H1 (cell line): ENCODE measurements around the gene RNGTT. TPM values are rescaled to one million over a fixed set of nuclear protein-coding genes. Genes with fewer than 3 reads are reported as not detected.

ENCODE experiments used
- CTCF ChIA-PET: fragments of 300-600 bp; sonication (Branson Sonifier 250); formaldehyde crosslinking; loops from one replicate; lab custom pipeline; 2021; ENCODE audit not compliant: partially characterized antibody; lab: Charles Lee
- POLR2A ChIA-PET: fragments of 300-600 bp; sonication (Branson Sonifier 250); formaldehyde crosslinking; loops from one replicate; lab custom pipeline; 2021; ENCODE audit warnings: inconsistent platforms; ENCODE audit not compliant: partially characterized antibody; lab: Charles Lee
- DNase-seq, 2 experiments: peaks; one replicate each; pipeline versions ENCODE4 v3.0.0 to v3.0.0-alpha.2; 2010 to 2022; ENCODE audit warnings: low spot score in 2 of 2, low read depth in 1 of 2, mixed read lengths in 1 of 2
- FAIRE-seq: peaks from 2 replicates; lab custom pipeline; 2011; peaks lifted over from hg19 to GRCh38; lab: Jason Lieb, UNC
- H2AFZ ChIP-seq: 2 replicates; pipeline ENCODE4 v1.8.1; 2012; ENCODE audit warnings: low read length, inconsistent platforms
- H2AK5ac ChIP-seq: 2 replicates; pipeline ENCODE4 v1.6.1; 2013; ENCODE audit warnings: low read depth, low read length
- H2BK120ac ChIP-seq: replicated peaks from 2 replicates; pipeline ENCODE3; 2013; ENCODE audit warnings: low read depth, low read length, inconsistent platforms
- H2BK12ac ChIP-seq: 2 replicates; pipeline ENCODE4 v1.6.1; 2013; ENCODE audit warnings: low read depth, low read length
- H2BK15ac ChIP-seq: 2 replicates; pipeline ENCODE4 v1.6.1; 2013; ENCODE audit warnings: low read length
- H2BK20ac ChIP-seq: 2 replicates; pipeline ENCODE4 v1.6.1; 2013; ENCODE audit warnings: low read length
- H2BK5ac ChIP-seq: 2 replicates; pipeline ENCODE4 v1.6.1; 2013; ENCODE audit warnings: low read depth, low read length
- H3K14ac ChIP-seq: 2 replicates; pipeline ENCODE4 v1.6.1; 2013; ENCODE audit warnings: inconsistent platforms; ENCODE audit not compliant: insufficient read length
- H3K18ac ChIP-seq: 2 replicates; pipeline ENCODE4 v1.6.1; 2013; ENCODE audit warnings: low read length; ENCODE audit errors: extremely low read depth
- H3K23ac ChIP-seq: 2 replicates; pipeline ENCODE4 v1.6.1; 2013; ENCODE audit warnings: inconsistent platforms; ENCODE audit not compliant: insufficient read length
- H3K23me2 ChIP-seq: 2 replicates; pipeline ENCODE4 v1.6.1; 2013; ENCODE audit warnings: low read depth, low read length
- H3K27ac ChIP-seq: 2 replicates; pipeline ENCODE4 v1.6.1; 2011; ENCODE audit warnings: low read depth, low read length, inconsistent platforms
- H3K27me3 ChIP-seq, 4 experiments: replicated peaks in 1 of 4; 1 replicate in 1 of 4; 2 replicates in 3 of 4; pipeline versions ENCODE4 v1.6.1 to v1.8.1; 2011 to 2013; ENCODE audit warnings: low read length in 3 of 4, mild to moderate bottlenecking in 3 of 4, inconsistent platforms in 2 of 4, mixed read lengths in 2 of 4, moderate library complexity in 1 of 4; ENCODE audit not compliant: control insufficient read depth in 3 of 4, insufficient read depth in 3 of 4; ENCODE audit errors: extremely low read depth in 1 of 4
- H3K36me3 ChIP-seq, 4 experiments: 2 replicates each; pipeline versions ENCODE4 v1.6.1 to v1.8.1; 2011 to 2013; ENCODE audit warnings: mild to moderate bottlenecking in 4 of 4, low read length in 3 of 4, moderate library complexity in 2 of 4, control low read depth in 1 of 4, inconsistent platforms in 1 of 4; ENCODE audit not compliant: insufficient read depth in 4 of 4, control insufficient read depth in 2 of 4
- H3K4ac ChIP-seq: replicated peaks from 2 replicates; pipeline ENCODE3; 2013; ENCODE audit warnings: low read length, low read depth, mixed read lengths, inconsistent platforms; ENCODE audit not compliant: insufficient read length
- H3K4me1 ChIP-seq, 4 experiments: replicated peaks in 1 of 4; 1 replicate in 1 of 4; 2 replicates in 3 of 4; pipeline versions ENCODE4 v1.6.1 to v1.8.1; 2011 to 2013; ENCODE audit warnings: low read length in 3 of 4, inconsistent platforms in 2 of 4, mixed read lengths in 1 of 4; ENCODE audit not compliant: insufficient read depth in 4 of 4, control insufficient read depth in 3 of 4
- H3K4me2 ChIP-seq, 2 experiments: 2 replicates each; pipeline versions ENCODE4 v1.6.1 to v1.8.1; 2011 to 2013; ENCODE audit warnings: low read depth in 2 of 2, low read length in 2 of 2, control low read depth in 1 of 2, inconsistent platforms in 1 of 2, mild to moderate bottlenecking in 1 of 2; ENCODE audit not compliant: insufficient read depth in 1 of 2
- H3K4me3 ChIP-seq, 4 experiments: fragments of 200-600, 300-600 bp in 1 of 4; sonication (generic), shearing (Covaris generic), sonication (Bioruptor Twin) in 1 of 4; 2 replicates each; pipeline versions ENCODE4 v1.5.1 to v1.8.1; 2011 to 2016; ENCODE audit warnings: low read length in 4 of 4, low read depth in 3 of 4, control low read depth in 2 of 4, inconsistent platforms in 2 of 4, mild to moderate bottlenecking in 2 of 4, mixed read lengths in 1 of 4, moderate library complexity in 1 of 4; ENCODE audit not compliant: insufficient read depth in 2 of 4; ENCODE audit errors: extremely low read depth in 1 of 4
- H3K56ac ChIP-seq: replicated peaks from 2 replicates; pipeline ENCODE3; 2013; ENCODE audit warnings: low read depth, mild to moderate bottlenecking, mixed read lengths, low read length, inconsistent platforms; ENCODE audit not compliant: insufficient read length
- H3K79me1 ChIP-seq: 2 replicates; pipeline ENCODE4 v1.6.1; 2013; ENCODE audit warnings: low read depth, low read length, control low read depth
- H3K79me2 ChIP-seq, 2 experiments: 2 replicates each; pipeline versions ENCODE4 v1.6.1 to v1.8.1; 2012 to 2013; ENCODE audit warnings: low read length in 2 of 2, mild to moderate bottlenecking in 2 of 2, inconsistent platforms in 1 of 2; ENCODE audit not compliant: insufficient read depth in 2 of 2, control insufficient read depth in 1 of 2
- H3K9ac ChIP-seq, 4 experiments: replicated peaks in 1 of 4; 1 replicate in 1 of 4; 2 replicates in 3 of 4; pipeline versions ENCODE4 v1.6.1 to v1.8.1; 2011 to 2013; ENCODE audit warnings: low read depth in 3 of 4, low read length in 3 of 4, control low read depth in 2 of 4, mild to moderate bottlenecking in 2 of 4, moderate library complexity in 2 of 4, inconsistent platforms in 1 of 4; ENCODE audit errors: extremely low read depth in 1 of 4
- H3K9me3 ChIP-seq, 2 experiments: 2 replicates each; pipeline versions ENCODE4 v1.6.1 to v1.8.1; 2012 to 2013; ENCODE audit warnings: mild to moderate bottlenecking in 2 of 2, moderate library complexity in 2 of 2, control low read depth in 1 of 2, inconsistent platforms in 1 of 2, low read depth in 1 of 2, low read length in 1 of 2, mixed read lengths in 1 of 2; ENCODE audit not compliant: insufficient read depth in 2 of 2
- H4K20me1 ChIP-seq, 2 experiments: replicated peaks in 1 of 2; 2 replicates each; pipeline versions ENCODE3 to v1.8.1; 2011 to 2013; ENCODE audit warnings: inconsistent platforms in 2 of 2, low read length in 2 of 2, mild to moderate bottlenecking in 1 of 2; ENCODE audit not compliant: insufficient read depth in 2 of 2, control insufficient read depth in 1 of 2
- H4K5ac ChIP-seq: 2 replicates; pipeline ENCODE4 v1.6.1; 2013; ENCODE audit warnings: low read length, low read depth, mixed read lengths, inconsistent platforms; ENCODE audit not compliant: insufficient read length
- H4K8ac ChIP-seq: 2 replicates; pipeline ENCODE4 v1.8.0; 2013; ENCODE audit warnings: mild to moderate bottlenecking, moderate library complexity, low read length, inconsistent platforms; ENCODE audit not compliant: insufficient read depth; ENCODE audit errors: extremely low read depth
- H4K91ac ChIP-seq: replicated peaks from 2 replicates; pipeline ENCODE3; 2013; ENCODE audit warnings: low read length, mixed read lengths, inconsistent platforms; ENCODE audit not compliant: insufficient read length
- ASH2L ChIP-seq: fragments of 200-600, 300-600 bp; sonication (generic); IDR thresholded peaks from one replicate; pipeline ENCODE4 v1.7.1; 2017; ENCODE audit warnings: low read length
- CBX5 ChIP-seq: fragments of 300-800, 300-1000 bp; sonication (generic); IDR thresholded peaks from 2 replicates; pipeline ENCODE4 v1.7.1; 2016; ENCODE audit warnings: antibody characterized with exemption, low read length, low read depth
- CEBPB ChIP-seq: IDR thresholded peaks from 2 replicates; pipeline ENCODE4 v1.6.1; 2012; ENCODE audit warnings: low read depth, low read length
- CHD2 ChIP-seq: IDR thresholded peaks from 2 replicates; pipeline ENCODE4 v1.6.1; 2012; ENCODE audit warnings: low read length, improper control_type of control experiment
- PHF8 ChIP-seq: fragments of 200-600 bp; sonication (generic); conservative IDR thresholded peaks from 2 replicates; pipeline ENCODE4 v1.7.1; 2012; ENCODE audit warnings: low read depth, mild to moderate bottlenecking, inconsistent platforms, low read length, moderate library complexity
- POLR2AphosphoS5 ChIP-seq: IDR thresholded peaks from 2 replicates; pipeline ENCODE4 v1.6.1; 2011; ENCODE audit warnings: low read depth, low read length
- RNF2 ChIP-seq: fragments of 200-900, 300-1000 bp; sonication (generic); IDR thresholded peaks from 2 replicates; pipeline ENCODE4 v1.7.1; 2016; ENCODE audit warnings: borderline replicate concordance, low read depth, mild to moderate bottlenecking, antibody characterized with exemption, low read length; ENCODE audit not compliant: poor library complexity, severe bottlenecking; ENCODE audit errors: missing control alignments
- TCF12 ChIP-seq: IDR thresholded peaks from 2 replicates; pipeline ENCODE4 v1.6.1; 2011; ENCODE audit warnings: low read depth, mild to moderate bottlenecking, low read length
- TEAD4 ChIP-seq: IDR thresholded peaks from 2 replicates; pipeline ENCODE4 v1.6.1; 2012; ENCODE audit warnings: low read depth, low read length, inconsistent platforms, mixed read lengths
- WGBS, 2 experiments: shearing (Covaris generic) in 1 of 2; methylation state at CpG; one replicate each; pipeline versions ENCODE4 v1.1.6 to v1.1.7; 2013 to 2015; ENCODE audit warnings: low lambda C conversion rate in 2 of 2, mixed read lengths in 2 of 2, inconsistent platforms in 1 of 2, low coverage in 1 of 2, missing lambda C conversion rate in 1 of 2; ENCODE audit not compliant: insufficient replicate concordance in 2 of 2, insufficient coverage in 1 of 2, insufficient read length in 1 of 2; ENCODE audit errors: extremely low coverage in 1 of 2, missing lambda C conversion rate in 1 of 2; 5-methylcytosine and 5-hydroxymethylcytosine counted together
- polyA plus RNA-seq, 7 experiments: library from polyadenylated mRNA; depleted of rRNA in 3 of 7; stranded (reverse) in 5 of 7; unstranded in 2 of 7; fragments of >200 nt in 5 of 7; fragments of 200-250 nt in 2 of 7; gene quantifications; 1 replicate in 5 of 7; 2 replicates in 1 of 7; 4 replicates in 1 of 7; pipeline versions ENCODE4 v1.2.1 to v1.2.3, GENCODE V29; 2011 to 2013; ENCODE audit warnings: missing spikeins in 2 of 7, mixed read lengths in 2 of 7
- total RNA-seq: library from RNA; stranded (reverse); fragmentation: NEBNext Ultra II Directional; extraction: Animal tissue kit (Norgen Biotek cat#: 25700); gene quantifications from 2 replicates; pipeline ENCODE4 v1.2.1, GENCODE V29; 2021

Gene RNGTT
- total and polyA plus RNA-seq, 2 of the 8 experiments (the other 6 are each of a cell fraction or from before 2014, with no cell fraction given), result 3.6 to 21.2 TPM

DNA sequence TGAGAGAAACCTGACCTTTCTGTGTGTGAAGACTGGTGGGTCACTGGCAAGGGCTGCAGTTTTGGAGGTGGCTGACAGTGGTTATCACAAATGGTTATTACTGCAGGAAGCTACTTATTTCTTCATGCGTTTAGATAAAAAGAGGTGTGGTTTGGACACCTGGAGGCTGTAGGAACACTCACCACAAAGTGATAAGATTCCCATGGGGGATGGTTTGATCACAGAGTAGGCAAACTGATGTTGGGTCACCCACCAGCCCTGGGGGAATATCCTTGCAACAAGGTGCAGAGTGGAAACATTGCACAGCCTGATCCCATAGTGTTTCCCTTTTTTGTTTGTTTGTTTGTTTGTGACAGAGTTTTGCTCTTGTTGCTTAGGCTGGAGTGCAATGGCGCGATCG is 33.9 kb upstream of the RNGTT start:
- Histone ChIP-seq H3K9ac (no peak overlapping the region), H2AFZ (no peak overlapping the region), H3K23ac (no peak overlapping the region), H3K4me3 (no peak overlapping the region), H2BK15ac (no peak overlapping the region), H3K79me1 (no peaks in the 10 kb centered on the region), H3K36me3 (no peaks in the 10 kb centered on the region), H3K56ac (no peak overlapping the region), H4K5ac (no peak overlapping the region), H3K18ac (no peak overlapping the region), H3K27ac (no peak overlapping the region), H3K23me2 (no peaks in the 10 kb centered on the region), H4K8ac (no peak overlapping the region), H3K27me3 (no peaks in the 10 kb centered on the region), H3K9me3 (no peaks in the 10 kb centered on the region), H2BK5ac (no peak overlapping the region), H3K14ac (no peak overlapping the region), H2BK20ac (no peak overlapping the region), H2AK5ac (no peak overlapping the region), H3K4me2 (no peak overlapping the region), H4K91ac (no peak overlapping the region), H2BK12ac (no peak overlapping the region), H3K79me2 (no peaks in the 10 kb centered on the region), H2BK120ac (no peak overlapping the region), H3K4me1 (no peaks in the 10 kb centered on the region), H4K20me1 (no peaks in the 10 kb centered on the region), H3K4ac (no peak overlapping the region)
- POLR2A ChIA-PET, result no interaction called here
- WGBS, 2 experiments, result 92% methylated on average over 4 of the region's 4 CpGs; no CpG with 5 or more reads in 1 of the 2 experiments
- TF ChIP-seq CBX5 (no peak), POLR2AphosphoS5 (no peak), CEBPB (no peak), TEAD4 (no peak), TCF12 (no peak), CHD2 (no peak), PHF8 (no peak), ASH2L (no peak), RNF2 (no peak)
- CTCF ChIA-PET, result interaction anchor here (0.6 to 2.5 kb wide), 3 partner anchors 9 to 151 kb away, joined by 3 to 12 read pairs (median 6); no protein-coding TSS in a partner anchor
- DNase-seq (no peak), FAIRE-seq (no peak)
